ENCODE measurements around the gene PLK3.
"Not testable (repeated sequence)": the region's sequence is repeated elsewhere in the genome, so short reads cannot be mapped to it uniquely, and the experiment has no call there.

PLK3 gene

GRCh38 chr1:44822131-44822701 is 22.0 kb downstream of the PLK3 start:
- DNase-seq: no peak
- TF ChIP-seq GATA1 (IDR thresholded peaks at IDR 0.05; ENCODE audit: low read depth, low read length) (no peak), POLR2A (IDR thresholded peaks at IDR 0.05; ENCODE audit: low read length) (no peak)

- DNase-seq: no peak
- no peak for TF ChIP-seq GATA1 (IDR thresholded peaks at IDR 0.05; ENCODE audit: low read depth, low read length)
- no peak for TF ChIP-seq POLR2A (IDR thresholded peaks at IDR 0.05; ENCODE audit: low read length)
Measured at GRCh38 chr1:44822981-44823451, 22.8 kb downstream of the PLK3 start.

- not testable (repeated sequence) for DNase-seq
Measured at GRCh38 chr1:44824392-44824791, 24.2 kb downstream of the PLK3 start.

GRCh38 chr1:44826375-44827196 is 26.4 kb downstream of the PLK3 start:
- DNase-seq: peak; percentile 73 to 75

GRCh38 chr1:44827197-44828002 is 27.2 kb downstream of the PLK3 start:
- TF ChIP-seq POLR2A (IDR thresholded peaks at IDR 0.05; ENCODE audit: low read length) (no peak), GATA1 (IDR thresholded peaks at IDR 0.05; ENCODE audit: low read depth, low read length) (no peak)
- no peak for DNase-seq

More at GRCh38 chr1:44826375-44827196, 26.4 kb downstream of the PLK3 start:
- no peak for TF ChIP-seq POLR2A (IDR thresholded peaks at IDR 0.05; ENCODE audit: low read length)
- TF ChIP-seq GATA1 (IDR thresholded peaks at IDR 0.05; ENCODE audit: low read depth, low read length): no peak

GRCh38 chr1:44828003-44828651 is 27.9 kb downstream of the PLK3 start:
- TF ChIP-seq GATA1 (IDR thresholded peaks at IDR 0.05; ENCODE audit: low read depth, low read length) (no peak), POLR2A (IDR thresholded peaks at IDR 0.05; ENCODE audit: low read length) (no peak)
- no peak for DNase-seq

GRCh38 chr1:44828841-44829440 is 28.8 kb downstream of the PLK3 start:
- DNase-seq: no peak
- TF ChIP-seq POLR2A (IDR thresholded peaks at IDR 0.05; ENCODE audit: low read length): no peak
- no peak for TF ChIP-seq GATA1 (IDR thresholded peaks at IDR 0.05; ENCODE audit: low read depth, low read length)

GRCh38 chr1:44829506-44830384 is 29.6 kb downstream of the PLK3 start:
- no peak for DNase-seq
- TF ChIP-seq GATA1 (IDR thresholded peaks at IDR 0.05; ENCODE audit: low read depth, low read length): no peak
- TF ChIP-seq POLR2A (IDR thresholded peaks at IDR 0.05; ENCODE audit: low read length): no peak

GRCh38 chr1:44830900-44831304 is 30.7 kb downstream of the PLK3 start:
- peak; percentile 17 for TF ChIP-seq GATA1 (IDR thresholded peaks at IDR 0.05; ENCODE audit: low read depth, low read length)
- peak; percentile 60 for TF ChIP-seq POLR2A (IDR thresholded peaks at IDR 0.05; ENCODE audit: low read length)
- DNase-seq: peak; percentile 95 to 98

GRCh38 chr1:44831516-44831915 is 31.3 kb downstream of the PLK3 start:
- no peak for TF ChIP-seq POLR2A (IDR thresholded peaks at IDR 0.05; ENCODE audit: low read length)
- no peak for TF ChIP-seq GATA1 (IDR thresholded peaks at IDR 0.05; ENCODE audit: low read depth, low read length)

GRCh38 chr1:44832056-44832705 is 32.0 kb downstream of the PLK3 start:
- no peak for TF ChIP-seq GATA1 (IDR thresholded peaks at IDR 0.05; ENCODE audit: low read depth, low read length)
- no peak for TF ChIP-seq POLR2A (IDR thresholded peaks at IDR 0.05; ENCODE audit: low read length)
- peak; percentile 46 to 63 for DNase-seq

More at GRCh38 chr1:44831516-44831915, 31.3 kb downstream of the PLK3 start:
- peak; percentile 62 to 72 for DNase-seq

- no peak for TF ChIP-seq POLR2A (IDR thresholded peaks at IDR 0.05; ENCODE audit: low read length)
- peak in 1 of 2 experiments; percentile 36 for DNase-seq
Measured at GRCh38 chr1:44834328-44834727, 34.2 kb downstream of the PLK3 start.

Data from erythroblast (primary cell).